ENCODE results near the gene BRD4.
"Not testable (repeated sequence)": the region's sequence is repeated elsewhere in the genome, so short reads cannot be mapped to it uniquely, and the experiment has no call there.

BRD4 gene

GRCh38 chr19:15369594-15369891 is 37.2 kb upstream of the BRD4 start:
- no peak for TF ChIP-seq CTCF (conservative IDR thresholded peaks at IDR 0.05; ENCODE audit: low read depth, low read length)
- DNase-seq (ENCODE audit: low read depth), result no peak

DNA sequence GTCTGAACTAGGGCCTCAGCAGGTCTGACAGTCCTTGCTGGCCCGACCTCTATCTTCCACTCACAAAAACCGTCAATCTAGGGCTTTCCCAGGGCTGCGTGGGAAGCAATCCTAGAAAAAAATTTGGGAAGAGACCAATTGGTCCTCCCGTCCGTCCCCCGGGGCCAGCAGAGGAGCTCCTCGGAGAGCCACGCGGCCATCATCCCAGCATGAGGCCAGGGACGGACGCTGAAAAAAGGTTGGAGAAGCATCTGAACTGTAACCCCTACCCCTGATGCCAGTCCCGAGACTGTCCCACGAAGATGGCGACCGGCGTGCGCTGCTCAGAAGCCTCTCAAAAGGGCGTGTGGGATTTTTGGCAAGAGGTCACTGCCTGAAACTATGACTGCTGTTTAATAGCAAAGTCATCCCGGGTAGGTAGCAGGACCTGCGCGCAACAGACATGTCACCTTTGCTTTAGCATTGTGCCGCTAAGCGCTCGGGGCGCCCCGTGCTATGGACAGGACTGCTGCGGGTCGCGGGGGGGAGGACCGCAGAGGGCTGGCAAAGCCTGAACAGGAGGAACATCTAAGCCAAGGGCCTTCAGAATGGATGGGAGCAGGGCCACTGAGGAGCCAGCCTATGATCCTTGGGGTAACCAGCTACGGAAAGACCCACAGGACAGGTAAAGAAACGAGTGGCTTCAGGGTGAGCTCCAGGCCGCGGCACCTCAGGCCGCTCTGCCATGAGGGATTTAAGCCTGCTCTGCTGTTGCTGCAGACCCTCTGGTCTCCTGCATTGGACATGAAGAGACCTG is 36.7 kb upstream of the BRD4 start:
- no peak overlapping the region for H3K4me3 ChIP-seq (ENCODE audit: low read length)
- no peak for TF ChIP-seq CTCF (conservative IDR thresholded peaks at IDR 0.05; ENCODE audit: low read depth, low read length)
- DNase-seq (ENCODE audit: low read depth), result no peak

More at GRCh38 chr19:15369594-15369891, 37.2 kb upstream of the BRD4 start:
- no peak overlapping the region for H3K4me3 ChIP-seq (ENCODE audit: low read length)

DNA sequence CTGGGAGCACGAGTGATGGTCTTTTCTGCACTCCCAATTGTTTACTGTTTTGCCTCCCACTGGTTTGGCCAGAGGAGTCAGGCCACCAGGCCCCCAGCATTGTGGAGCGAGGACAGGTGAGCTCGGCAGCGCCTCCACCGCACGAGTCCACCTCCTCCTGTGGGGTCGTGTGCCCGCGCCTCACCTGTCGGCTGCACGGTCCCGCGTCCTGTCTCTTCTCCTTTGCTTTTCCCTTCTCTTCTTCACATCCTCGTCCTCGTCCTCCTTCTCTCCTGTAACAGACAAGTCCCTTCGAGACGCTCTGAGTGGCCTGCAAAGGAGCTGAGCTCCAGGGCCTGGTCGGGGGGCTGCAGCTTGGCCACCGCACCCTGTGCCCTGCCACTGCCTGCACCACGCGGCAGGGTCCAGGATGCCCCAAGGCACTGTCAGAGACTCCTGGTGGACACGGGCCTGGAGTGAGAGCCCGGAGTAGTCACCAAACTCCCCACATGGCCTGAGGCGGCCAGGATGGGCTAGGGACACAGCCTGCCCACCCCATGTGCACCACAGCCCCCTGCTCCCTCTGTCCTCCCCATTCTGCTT is 35.8 kb upstream of the BRD4 start:
- no peak overlapping the region for H3K4me3 ChIP-seq (ENCODE audit: low read length)
- no peak for DNase-seq (ENCODE audit: low read depth)
- TF ChIP-seq CTCF (conservative IDR thresholded peaks at IDR 0.05; ENCODE audit: low read depth, low read length), result no peak

DNA sequence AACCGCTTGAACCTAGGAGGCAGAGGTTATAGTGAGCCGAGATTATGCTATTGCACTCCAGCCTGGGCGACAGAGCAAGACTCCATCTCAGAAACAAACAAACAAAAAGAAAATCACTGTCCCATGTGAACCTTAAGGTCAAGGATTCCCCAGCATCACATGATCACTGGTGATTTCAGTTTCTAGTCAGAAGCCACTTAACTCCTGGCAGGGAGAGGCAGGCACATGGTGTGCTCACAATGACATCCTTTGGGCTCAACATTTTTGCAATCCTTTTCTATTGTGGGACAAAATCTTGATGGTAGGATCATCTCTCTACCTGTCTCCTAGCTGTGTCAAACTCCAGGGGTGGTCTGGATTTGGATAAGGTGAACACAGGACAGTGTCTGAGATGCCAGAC is 35.1 kb upstream of the BRD4 start:
- no peak for DNase-seq (ENCODE audit: low read depth)
- no peak overlapping the region for H3K4me3 ChIP-seq (ENCODE audit: low read length)
- TF ChIP-seq CTCF (conservative IDR thresholded peaks at IDR 0.05; ENCODE audit: low read depth, low read length), result no peak

- no peak overlapping the region for H3K4me3 ChIP-seq (ENCODE audit: low read length)
- peak; percentile 6 for TF ChIP-seq CTCF (conservative IDR thresholded peaks at IDR 0.05; ENCODE audit: low read depth, low read length)
- no peak for DNase-seq (ENCODE audit: low read depth)
Measured at GRCh38 chr19:15365264-15365663, 32.9 kb upstream of the BRD4 start.

DNA sequence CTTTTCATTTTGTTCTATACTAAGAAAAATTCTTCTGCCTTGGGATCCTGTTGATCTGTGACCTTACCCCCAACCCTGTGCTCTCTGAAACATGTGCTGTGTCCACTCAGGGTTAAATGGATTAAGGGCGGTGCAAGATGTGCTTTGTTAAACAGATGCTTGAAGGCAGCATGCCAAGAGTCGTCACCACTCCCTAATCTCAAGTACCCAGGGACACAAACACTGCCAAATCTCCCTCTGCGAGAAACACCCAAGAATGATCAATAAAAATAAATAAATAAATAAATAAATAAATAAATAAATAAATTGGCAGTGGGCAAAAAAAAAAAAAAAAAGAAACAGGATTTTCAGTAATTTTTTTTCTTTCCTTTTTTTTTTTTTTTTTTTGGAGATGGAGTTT is 31.5 kb upstream of the BRD4 start:
- H3K4me3 ChIP-seq (ENCODE audit: low read length), result not testable (repeated sequence)

DNA sequence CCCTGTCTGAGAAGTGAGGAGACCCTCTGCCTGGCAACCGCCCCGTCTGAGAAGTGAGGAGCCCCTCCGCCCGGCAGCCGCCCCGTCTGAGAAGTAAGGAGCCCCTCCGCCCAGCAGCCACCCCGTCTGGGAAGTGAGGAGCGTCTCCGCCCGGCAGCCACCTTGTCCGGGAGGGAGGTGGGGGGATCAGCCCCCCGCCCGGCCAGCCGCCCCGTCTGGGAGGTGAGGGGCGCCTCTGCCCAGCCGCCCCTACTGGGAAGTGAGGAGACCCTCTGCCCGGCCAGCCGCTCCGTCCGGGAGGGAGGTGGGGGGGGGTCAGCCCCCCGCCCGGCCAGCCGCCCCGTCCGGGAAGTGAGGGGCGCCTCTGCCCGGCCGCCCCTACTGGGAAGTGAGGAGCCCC is 30.7 kb upstream of the BRD4 start:
- DNase-seq (ENCODE audit: low read depth); H3K4me3 ChIP-seq (ENCODE audit: low read length): not testable (repeated sequence)

More for the DNA sequence above, 31.5 kb upstream of the BRD4 start:
- not testable (repeated sequence) for DNase-seq (ENCODE audit: low read depth)

DNA sequence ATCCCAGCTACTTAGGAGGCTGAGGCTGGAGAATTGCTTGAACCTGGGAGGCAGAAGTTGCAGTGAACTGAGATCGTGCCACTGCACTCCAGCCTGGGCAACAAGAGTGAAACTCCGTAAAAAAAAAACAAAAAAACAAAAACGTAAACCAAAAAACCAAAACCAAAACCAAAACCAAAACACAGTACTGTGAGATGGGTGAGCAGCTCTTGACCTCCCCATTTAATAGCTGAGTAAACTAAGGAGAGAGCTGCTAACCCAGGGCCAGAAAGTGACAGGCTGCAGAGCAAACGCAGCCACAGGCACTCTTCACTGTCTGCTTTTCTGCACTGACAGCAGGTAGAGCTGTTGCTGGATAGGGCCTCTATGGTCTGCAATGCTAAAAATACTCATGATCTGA is 27.7 kb upstream of the BRD4 start:
- not testable (repeated sequence) for DNase-seq (ENCODE audit: low read depth); H3K4me3 ChIP-seq (ENCODE audit: low read length)

Data from retinal pigment epithelial cell (primary cell).